CD8-positive, alpha-beta memory T cell (primary cell): ENCODE results near the gene SHISAL2B. TPM values are rescaled to one million over a fixed set of nuclear protein-coding genes. Genes with fewer than 3 reads are reported as not detected.

Experiments
- CTCF ChIA-PET: fragments of 350-600 bp; sonication (Branson Sonifier 250); formaldehyde crosslinking; loops from one replicate; lab custom pipeline; 2021; ENCODE audit warnings: antibody characterized with exemption; lab: Charles Lee
- POLR2A ChIA-PET: fragments of 350-600 bp; sonication (Branson Sonifier 250); formaldehyde crosslinking; loops from one replicate; lab custom pipeline; 2021; ENCODE audit warnings: antibody characterized with exemption; lab: Charles Lee
- DNase-seq, 5 donors: peaks; one replicate each; pipeline versions ENCODE4 v3.0.0 to v3.0.0-alpha.2; 2020 to 2022; ENCODE audit warnings: mixed read lengths in 1 of 5
- H3K27ac ChIP-seq: one replicate; pipeline ENCODE4 v1.7.0; 2013; ENCODE audit warnings: low read depth, mild to moderate bottlenecking, low read length, moderate library complexity
- H3K27me3 ChIP-seq: 2 replicates; pipeline ENCODE4 v1.7.0; 2013; ENCODE audit warnings: low read length, mild to moderate bottlenecking; ENCODE audit not compliant: insufficient read depth, poor library complexity, severe bottlenecking
- H3K36me3 ChIP-seq: 2 replicates; pipeline ENCODE4 v1.7.0; 2013; ENCODE audit warnings: mild to moderate bottlenecking, low read length, moderate library complexity; ENCODE audit not compliant: insufficient read depth
- H3K4me1 ChIP-seq: 2 replicates; pipeline ENCODE4 v1.7.0; 2013; ENCODE audit warnings: mild to moderate bottlenecking, low read length, moderate library complexity; ENCODE audit not compliant: insufficient read depth
- H3K4me3 ChIP-seq: 2 replicates; pipeline ENCODE4 v1.7.0; 2013; ENCODE audit warnings: mild to moderate bottlenecking, low read length
- H3K9me3 ChIP-seq: 2 replicates; pipeline ENCODE4 v1.7.0; 2013; ENCODE audit warnings: mild to moderate bottlenecking, low read length
- H3K27ac Mint-ChIP-seq, 8 donors: one replicate each; pipeline ENCODE4 v1.8.0; 2020 to 2021; ENCODE audit warnings: mixed read lengths in 8 of 8, mild to moderate bottlenecking in 6 of 8, inconsistent platforms in 3 of 8, moderate library complexity in 3 of 8
- H3K27me3 Mint-ChIP-seq, 2 donors: one replicate each; pipeline ENCODE4 v1.8.0; 2020 to 2021; ENCODE audit warnings: mixed read lengths in 2 of 2, mild to moderate bottlenecking in 1 of 2, moderate library complexity in 1 of 2
- H3K36me3 Mint-ChIP-seq, 3 donors: one replicate each; pipeline ENCODE4 v1.8.0; 2020 to 2021; ENCODE audit warnings: mixed read lengths in 3 of 3, inconsistent platforms in 1 of 3, mild to moderate bottlenecking in 1 of 3
- H3K4me1 Mint-ChIP-seq, 3 donors: one replicate each; pipeline ENCODE4 v1.8.0; 2020 to 2021; ENCODE audit warnings: mixed read lengths in 3 of 3, inconsistent platforms in 1 of 3, mild to moderate bottlenecking in 1 of 3
- H3K4me3 Mint-ChIP-seq, 7 donors: one replicate each; pipeline ENCODE4 v1.8.0; 2020 to 2021; ENCODE audit warnings: mixed read lengths in 7 of 7, mild to moderate bottlenecking in 6 of 7, moderate library complexity in 4 of 7, inconsistent platforms in 2 of 7
- H3K9me3 Mint-ChIP-seq, 5 donors: one replicate each; pipeline ENCODE4 v1.8.0; 2020 to 2022; ENCODE audit warnings: mixed read lengths in 5 of 5, mild to moderate bottlenecking in 3 of 5, moderate library complexity in 2 of 5, inconsistent platforms in 1 of 5
- polyA plus RNA-seq: library from polyadenylated mRNA; unstranded; fragments of 300-500 nt; fragmentation: Illumina TruSeq; gene quantifications from one replicate; pipeline ENCODE4 v1.2.3, GENCODE V29; 2021
- total RNA-seq, 2 experiments: library from RNA; stranded (reverse); gene quantifications; one replicate each; pipeline ENCODE4 v1.2.3, GENCODE V29; 2021

SHISAL2B gene
- total RNA-seq, result not detected
- polyA plus RNA-seq, result not detected

DNA sequence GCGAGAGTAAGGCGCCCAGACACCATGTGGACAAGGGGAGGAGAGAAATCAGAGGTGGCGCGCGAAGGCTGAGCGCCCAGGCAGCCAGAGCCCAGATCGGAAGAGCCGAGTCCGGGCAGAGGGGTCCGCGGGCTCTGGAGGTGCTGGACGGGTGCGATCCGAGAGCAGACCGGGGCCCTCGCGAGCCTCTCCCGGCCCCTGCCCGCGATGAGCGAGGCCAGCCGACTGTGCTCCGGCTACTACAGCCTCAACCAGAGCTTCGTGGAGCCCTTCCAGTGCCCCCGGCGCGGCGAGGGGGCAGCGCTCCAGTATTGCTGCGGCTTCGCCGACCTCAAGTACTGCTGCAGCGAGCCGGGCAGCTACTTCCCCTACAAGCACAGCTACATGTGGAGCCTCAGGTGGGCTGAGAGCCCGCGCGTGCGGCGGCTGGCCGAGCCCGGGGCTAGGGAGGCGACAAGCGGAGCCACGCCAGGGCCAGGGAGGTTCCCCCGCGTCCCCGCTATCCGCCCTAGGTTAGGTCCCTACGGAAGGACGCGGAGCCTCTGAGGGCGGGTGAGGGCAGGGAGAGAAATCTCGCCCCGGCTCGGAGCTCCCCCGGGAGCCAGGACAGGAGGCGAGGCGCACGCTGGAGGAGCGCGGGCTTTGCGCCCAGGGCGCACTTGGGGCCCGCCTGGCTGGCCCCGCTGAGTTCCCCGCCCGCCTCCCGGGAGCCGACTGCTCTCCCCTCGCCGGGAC lies at the start of gene SHISAL2B:
SHISAL2B (plus strand) TSS at position 87 of the 735 bp plus-strand sequence; CDS start at position 208, 121 bp downstream.
- peak within 1 kb of the TSS in 4 of 7 donors; percentile 24 to 72 (median 51) for H3K4me3 Mint-ChIP-seq
- no peaks in the 10 kb centered on the region for H3K27me3 ChIP-seq
- POLR2A ChIA-PET, result no interaction called here
- peaks cover 2 to 14% (median 3%) of the 10 kb centered on the region in 5 donors for H3K9me3 Mint-ChIP-seq
- H3K9me3 ChIP-seq, result no peaks in the 10 kb centered on the region
- DNase-seq, result no peak
- no peak within 1 kb of the TSS for H3K27ac Mint-ChIP-seq
- H3K4me1 Mint-ChIP-seq, result peaks cover 6 to 13% (median 8%) of the 10 kb centered on the region in 3 donors
- CTCF ChIA-PET, result no interaction called here
- H3K36me3 ChIP-seq, result no peaks in the 10 kb centered on the region
- H3K36me3 Mint-ChIP-seq, result no peaks in the 10 kb centered on the region
- H3K4me3 ChIP-seq, result no peak within 1 kb of the TSS
- H3K27me3 Mint-ChIP-seq, result peaks cover 13 to 48% of the 10 kb centered on the region in 2 donors
- no peak within 1 kb of the TSS for H3K27ac ChIP-seq
- no peaks in the 10 kb centered on the region for H3K4me1 ChIP-seq

DNA sequence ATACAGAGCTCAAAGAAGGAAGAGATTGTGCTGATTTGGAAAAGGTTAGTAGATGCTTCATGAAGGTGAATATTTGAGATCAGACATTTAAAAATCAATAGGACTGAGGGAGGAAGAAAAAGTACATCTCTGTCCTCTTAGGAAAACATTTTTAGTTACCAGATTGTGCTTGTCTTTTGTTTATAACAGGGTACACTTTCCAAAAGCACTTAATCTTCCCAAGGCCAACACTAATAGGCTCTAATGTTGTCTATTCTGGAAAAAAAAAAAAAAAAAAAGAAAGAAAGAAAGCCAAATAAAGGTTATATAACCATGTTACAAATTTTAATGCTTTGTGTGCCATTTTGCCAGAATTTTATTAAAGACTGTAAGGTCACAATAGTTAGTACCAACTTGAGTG lies 45.5 kb upstream of the SHISAL2B start:
- Histone ChIP-seq H3K9me3 (no peaks in the 10 kb centered on the region), H3K4me3 (no peak overlapping the region), H3K4me1 (no peaks in the 10 kb centered on the region), H3K36me3 (no peaks in the 10 kb centered on the region), H3K27me3 (no peaks in the 10 kb centered on the region), H3K27ac (no peak overlapping the region)
- no peak for DNase-seq
- Mint-ChIP-seq H3K4me1 (no peaks in the 10 kb centered on the region), H3K9me3 (peaks cover 0 to 2% (median 0%) of the 10 kb centered on the region in 5 donors), H3K4me3 (no peak overlapping the region), H3K36me3 (no peaks in the 10 kb centered on the region), H3K27me3 (peaks cover 0 to 3% of the 10 kb centered on the region in 2 donors), H3K27ac (no peak overlapping the region)
- CTCF ChIA-PET, result no interaction called here
- POLR2A ChIA-PET, result no interaction called here

DNA sequence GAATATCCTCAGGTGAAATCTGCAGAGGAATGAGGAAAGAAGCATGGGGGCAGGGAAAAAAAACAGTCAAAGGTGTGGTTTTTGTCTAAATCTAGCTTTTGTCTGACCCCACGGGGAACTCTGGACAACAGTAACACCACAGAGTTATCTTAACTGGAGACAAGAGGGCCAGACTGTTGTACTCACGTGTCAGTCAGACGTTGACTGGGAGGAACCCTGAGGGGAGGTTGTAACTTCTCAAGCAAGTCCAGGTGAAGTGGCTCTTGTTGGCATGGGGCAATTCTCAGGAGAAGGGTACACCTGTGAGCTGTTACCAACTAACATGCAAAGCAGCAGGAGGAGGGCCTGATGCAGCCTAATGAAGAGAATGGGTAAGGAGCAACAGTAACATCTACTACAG lies 44.1 kb upstream of the SHISAL2B start:
- peaks cover 0 to 2% (median 0%) of the 10 kb centered on the region in 5 donors for H3K9me3 Mint-ChIP-seq
- no peaks in the 10 kb centered on the region for H3K36me3 ChIP-seq
- H3K27ac Mint-ChIP-seq, result no peak overlapping the region
- no peaks in the 10 kb centered on the region for H3K9me3 ChIP-seq
- H3K27ac ChIP-seq, result no peak overlapping the region
- H3K4me3 Mint-ChIP-seq, result no peak overlapping the region
- POLR2A ChIA-PET, result no interaction called here
- no peaks in the 10 kb centered on the region for H3K4me1 ChIP-seq
- H3K27me3 ChIP-seq, result no peaks in the 10 kb centered on the region
- DNase-seq, result no peak
- H3K27me3 Mint-ChIP-seq, result peaks cover 3% of the 10 kb centered on the region in 2 donors
- H3K4me1 Mint-ChIP-seq, result no peaks in the 10 kb centered on the region
- no peaks in the 10 kb centered on the region for H3K36me3 Mint-ChIP-seq
- no peak overlapping the region for H3K4me3 ChIP-seq
- CTCF ChIA-PET, result interaction anchor here (1.6 kb wide), 1 partner anchor 11 kb away, joined by 3 read pairs; no protein-coding TSS in a partner anchor

DNA sequence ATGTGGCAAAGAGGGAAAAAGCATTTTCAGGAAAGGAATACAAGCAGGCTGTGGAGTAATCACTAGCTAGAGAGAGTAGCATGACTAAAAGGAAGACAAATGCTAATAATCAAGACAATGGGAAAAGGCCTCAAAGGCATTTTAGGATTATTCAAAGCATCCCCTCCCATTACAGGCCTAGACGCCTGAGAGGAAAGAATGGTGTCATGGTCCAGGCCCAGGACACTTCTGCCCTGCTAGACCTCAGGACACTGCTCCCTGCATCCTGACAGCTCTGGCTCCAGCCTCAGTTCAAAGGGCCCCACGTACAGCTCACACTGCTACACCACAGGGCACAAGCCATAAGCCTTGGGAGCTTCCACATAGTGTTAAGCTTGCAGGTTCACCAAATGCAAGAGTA lies 40.8 kb upstream of the SHISAL2B start:
- ChIA-PET CTCF (interaction anchor here (1.2 kb wide), 1 partner anchor 20 kb away, joined by 3 read pairs; no protein-coding TSS in a partner anchor), POLR2A (no interaction called here)
- H3K27me3 Mint-ChIP-seq, result peaks cover 0 to 3% of the 10 kb centered on the region in 2 donors
- no peaks in the 10 kb centered on the region for H3K9me3 ChIP-seq
- H3K4me3 Mint-ChIP-seq, result no peak overlapping the region
- H3K36me3 Mint-ChIP-seq, result no peaks in the 10 kb centered on the region
- no peak overlapping the region for H3K4me3 ChIP-seq
- no peak overlapping the region for H3K27ac Mint-ChIP-seq
- no peaks in the 10 kb centered on the region for H3K27me3 ChIP-seq
- no peaks in the 10 kb centered on the region for H3K36me3 ChIP-seq
- no peak overlapping the region for H3K27ac ChIP-seq
- H3K9me3 Mint-ChIP-seq, result peaks cover 0 to 2% (median 0%) of the 10 kb centered on the region in 5 donors
- DNase-seq, result no peak
- no peaks in the 10 kb centered on the region for H3K4me1 ChIP-seq
- no peaks in the 10 kb centered on the region for H3K4me1 Mint-ChIP-seq

DNA sequence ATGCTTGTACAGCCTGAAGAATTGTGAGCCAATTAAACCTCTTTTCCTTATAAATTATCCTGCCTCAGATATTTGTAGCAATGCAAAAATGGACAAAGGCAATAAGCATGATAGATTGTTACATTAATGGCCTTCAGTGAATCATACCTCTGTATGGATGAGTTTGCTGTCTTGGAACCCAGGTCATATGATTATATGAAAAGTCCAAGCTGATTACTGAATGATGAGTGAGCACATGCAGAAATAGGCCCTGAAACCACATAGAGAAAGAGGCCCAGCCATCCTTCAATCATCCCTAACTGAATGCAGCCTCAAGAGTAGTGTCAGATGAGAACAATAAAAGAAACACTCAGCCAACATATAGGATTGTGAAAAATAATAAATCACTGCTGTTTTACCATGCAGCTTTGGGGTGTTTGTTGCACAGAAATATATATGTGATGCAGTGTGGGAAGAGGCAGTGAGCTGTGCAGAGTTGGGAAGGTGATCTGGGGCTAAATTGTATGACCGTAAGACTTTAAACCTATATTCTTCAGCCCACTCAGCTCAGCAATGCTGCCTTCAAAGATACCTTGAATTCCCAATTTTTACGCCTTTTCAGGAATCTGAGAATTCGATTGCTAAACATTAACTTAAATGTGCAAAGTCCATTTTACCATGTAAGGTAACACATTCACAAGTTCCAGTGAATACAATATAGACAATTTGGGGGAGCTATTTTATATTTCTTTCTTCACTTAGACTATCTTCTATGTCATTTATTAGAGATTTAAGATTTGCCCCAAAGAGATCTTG lies 36.3 kb upstream of the SHISAL2B start:
- H3K9me3 Mint-ChIP-seq, result peaks cover 0 to 2% (median 0%) of the 10 kb centered on the region in 5 donors
- no peak overlapping the region for H3K27ac ChIP-seq
- ChIA-PET CTCF (no interaction called here), POLR2A (no interaction called here)
- no peak overlapping the region for H3K4me3 Mint-ChIP-seq
- DNase-seq, result no peak
- H3K4me1 Mint-ChIP-seq, result no peaks in the 10 kb centered on the region
- H3K4me1 ChIP-seq, result no peaks in the 10 kb centered on the region
- H3K27ac Mint-ChIP-seq, result no peak overlapping the region
- H3K27me3 ChIP-seq, result no peaks in the 10 kb centered on the region
- no peak overlapping the region for H3K4me3 ChIP-seq
- no peaks in the 10 kb centered on the region for H3K36me3 ChIP-seq
- no peaks in the 10 kb centered on the region for H3K9me3 ChIP-seq
- H3K36me3 Mint-ChIP-seq, result no peaks in the 10 kb centered on the region
- peaks cover 0 to 3% of the 10 kb centered on the region in 2 donors for H3K27me3 Mint-ChIP-seq

DNA sequence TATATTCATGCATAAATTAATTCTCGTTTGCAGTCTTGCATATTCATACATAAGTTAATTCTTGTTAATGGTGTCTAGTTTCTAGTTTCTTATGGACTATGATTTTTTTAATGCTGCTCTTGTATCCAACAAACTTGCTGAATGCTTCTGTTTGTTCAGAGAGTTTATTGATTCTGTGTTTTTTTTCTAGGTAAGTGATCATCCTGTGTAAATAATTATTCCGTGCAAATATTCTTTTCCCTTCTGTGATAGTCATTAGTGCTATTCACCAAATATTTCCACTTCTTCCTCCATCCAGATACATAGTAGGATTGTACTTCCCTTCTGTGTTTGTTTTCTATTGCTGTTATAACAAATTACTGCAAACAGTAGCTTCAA lies 35.8 kb upstream of the SHISAL2B start:
- no peaks in the 10 kb centered on the region for H3K36me3 Mint-ChIP-seq
- ChIA-PET CTCF (no interaction called here), POLR2A (no interaction called here)

DNA sequence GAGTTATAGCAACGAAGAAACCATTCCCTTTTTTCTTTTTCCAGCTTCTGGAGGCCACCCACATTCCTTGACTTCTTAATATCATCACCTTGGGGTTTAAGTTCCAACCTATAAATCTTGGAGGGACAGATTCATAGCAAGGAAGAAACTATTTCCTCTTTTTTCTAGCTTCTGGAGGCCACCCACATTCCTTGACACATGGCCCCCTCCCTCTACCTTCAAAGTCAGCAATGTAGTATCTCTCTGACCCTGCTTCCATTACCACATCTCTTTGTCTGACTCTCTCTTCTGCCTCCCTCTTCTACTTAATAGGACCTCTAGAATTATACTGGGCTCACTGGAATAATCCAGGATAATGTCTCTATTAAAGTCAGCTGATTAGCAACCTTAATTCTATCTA lies 34.7 kb upstream of the SHISAL2B start:
- Histone ChIP-seq H3K9me3 (no peaks in the 10 kb centered on the region), H3K27ac (no peak overlapping the region), H3K27me3 (no peaks in the 10 kb centered on the region), H3K4me3 (no peak overlapping the region), H3K4me1 (no peaks in the 10 kb centered on the region), H3K36me3 (no peaks in the 10 kb centered on the region)
- CTCF ChIA-PET, result no interaction called here
- no peak for DNase-seq
- H3K27ac Mint-ChIP-seq, result no peak overlapping the region
- H3K4me1 Mint-ChIP-seq, result no peaks in the 10 kb centered on the region
- H3K36me3 Mint-ChIP-seq, result no peaks in the 10 kb centered on the region
- H3K27me3 Mint-ChIP-seq, result peaks cover 0 to 4% of the 10 kb centered on the region in 2 donors
- POLR2A ChIA-PET, result no interaction called here
- peaks cover 0 to 2% (median 0%) of the 10 kb centered on the region in 5 donors for H3K9me3 Mint-ChIP-seq
- H3K4me3 Mint-ChIP-seq, result no peak overlapping the region

More for the DNA sequence above, 35.8 kb upstream of the SHISAL2B start:
- no peaks in the 10 kb centered on the region for H3K27me3 ChIP-seq
- H3K9me3 ChIP-seq, result no peaks in the 10 kb centered on the region
- H3K4me1 Mint-ChIP-seq, result no peaks in the 10 kb centered on the region
- peaks cover 3 to 4% of the 10 kb centered on the region in 2 donors for H3K27me3 Mint-ChIP-seq
- no peak overlapping the region for H3K4me3 ChIP-seq
- H3K4me3 Mint-ChIP-seq, result no peak overlapping the region
- no peak overlapping the region for H3K27ac ChIP-seq
- no peak for DNase-seq
- H3K9me3 Mint-ChIP-seq, result peaks cover 0 to 2% (median 0%) of the 10 kb centered on the region in 5 donors
- H3K27ac Mint-ChIP-seq, result no peak overlapping the region
- H3K36me3 ChIP-seq, result no peaks in the 10 kb centered on the region
- no peaks in the 10 kb centered on the region for H3K4me1 ChIP-seq

DNA sequence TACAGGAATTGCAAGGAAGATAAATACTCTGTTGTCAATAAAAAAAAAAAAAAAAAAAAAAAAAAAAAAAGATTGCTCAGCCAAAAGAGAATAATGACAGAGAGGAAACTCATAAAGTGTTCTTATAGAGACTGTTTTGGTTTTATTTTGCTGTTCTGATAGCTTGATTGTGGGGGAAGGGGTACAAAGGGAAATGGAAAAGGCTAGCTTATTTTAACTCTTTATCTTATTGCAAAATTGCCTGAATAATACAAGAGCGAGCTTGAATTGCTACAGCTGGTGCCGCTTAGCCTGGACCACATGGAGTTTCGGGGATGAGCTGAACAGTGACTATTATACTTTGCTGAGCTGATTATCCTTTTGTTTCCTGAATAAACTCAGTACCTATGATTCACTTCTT lies 31.0 kb upstream of the SHISAL2B start:
- no peaks in the 10 kb centered on the region for H3K4me1 Mint-ChIP-seq
- no peaks in the 10 kb centered on the region for H3K27me3 ChIP-seq
- no peak overlapping the region for H3K4me3 ChIP-seq
- no peaks in the 10 kb centered on the region for H3K4me1 ChIP-seq
- H3K27ac ChIP-seq, result no peak overlapping the region
- H3K27me3 Mint-ChIP-seq, result peaks cover 0 to 5% of the 10 kb centered on the region in 2 donors
- DNase-seq, result no peak
- H3K4me3 Mint-ChIP-seq, result no peak overlapping the region
- POLR2A ChIA-PET, result no interaction called here
- no peaks in the 10 kb centered on the region for H3K36me3 ChIP-seq
- H3K27ac Mint-ChIP-seq, result no peak overlapping the region
- CTCF ChIA-PET, result interaction anchor here (1.2 kb wide), 1 partner anchor 24 kb away, joined by 4 read pairs; no protein-coding TSS in a partner anchor
- H3K9me3 Mint-ChIP-seq, result no peaks in the 10 kb centered on the region
- no peaks in the 10 kb centered on the region for H3K9me3 ChIP-seq
- no peaks in the 10 kb centered on the region for H3K36me3 Mint-ChIP-seq
